Lung (tissue), 12 donors: ENCODE measurements around the gene MLLT1. TPM values are rescaled to one million over a fixed set of nuclear protein-coding genes. Genes with fewer than 3 reads are reported as not detected.

Source experiments
- ATAC-seq: fragments of 200-7000 bp; cut with Tn5 transposase; one replicate; pipeline ENCODE4 v1.9.1; 2020; ENCODE audit warnings: moderate number of reproducible peaks; ENCODE audit not compliant: insufficient read depth, low FRiP score
- DNase-seq, 3 donors: peaks; one replicate each; pipeline ENCODE4 v3.0.0-alpha.2; 2013 to 2017
- H3K27ac ChIP-seq, 2 donors: one replicate each; pipeline ENCODE4 v1.5.1; 2013; ENCODE audit warnings: mild to moderate bottlenecking in 2 of 2, moderate library complexity in 2 of 2, control low read depth in 1 of 2, inconsistent platforms in 1 of 2, low read depth in 1 of 2, low read length in 1 of 2
- H3K27me3 ChIP-seq, 3 donors: one replicate each; pipeline ENCODE4 v1.5.1; 2013; ENCODE audit warnings: low read length in 2 of 3; ENCODE audit not compliant: control insufficient read depth in 3 of 3, insufficient read depth in 3 of 3
- H3K36me3 ChIP-seq, 4 donors: one replicate each; pipeline ENCODE4 v1.5.1; 2013; ENCODE audit warnings: low read length in 4 of 4, mild to moderate bottlenecking in 1 of 4, moderate library complexity in 1 of 4; ENCODE audit not compliant: control insufficient read depth in 4 of 4, insufficient read depth in 4 of 4
- H3K4me1 ChIP-seq, 5 donors: one replicate each; pipeline ENCODE4 v1.5.1; 2013; ENCODE audit warnings: low read length in 5 of 5, mild to moderate bottlenecking in 2 of 5, moderate library complexity in 1 of 5; ENCODE audit not compliant: control insufficient read depth in 5 of 5, insufficient read depth in 5 of 5
- H3K4me3 ChIP-seq: one replicate; pipeline ENCODE4 v1.5.1; 2013; ENCODE audit warnings: mild to moderate bottlenecking, control low read depth, moderate library complexity
- H3K9ac ChIP-seq, 2 donors: one replicate each; pipeline ENCODE4 v1.5.1; 2013; ENCODE audit warnings: low read length in 2 of 2, control low read depth in 1 of 2; ENCODE audit not compliant: insufficient read depth in 1 of 2
- H3K9me3 ChIP-seq, 4 donors: one replicate each; pipeline ENCODE4 v1.5.1; 2013; ENCODE audit warnings: low read length in 3 of 4, mild to moderate bottlenecking in 1 of 4, moderate library complexity in 1 of 4; ENCODE audit not compliant: control insufficient read depth in 4 of 4, insufficient read depth in 3 of 4
- WGBS, 2 donors: extraction: QIAGEN DNeasy Blood & Tissue Kit; methylation state at CpG; one replicate each; pipeline ENCODE4 v1.1.7; 2013; 5-methylcytosine and 5-hydroxymethylcytosine counted together
- polyA plus RNA-seq, 2 donors: library from polyadenylated mRNA; stranded (reverse); fragments of 200-250 nt; gene quantifications; one replicate each; pipeline ENCODE4 v1.2.1, GENCODE V29; 2013
- total RNA-seq, 2 donors: library from RNA; depleted of rRNA in 1 of 2; stranded (reverse); fragments of >200 nt in 1 of 2; gene quantifications; one replicate each; pipeline ENCODE4 v1.2.1, GENCODE V29; 2014 to 2021
- TF ChIP-seq, protein P1 (sequence below): IDR thresholded peaks from 2 replicates; pipeline ENCODE4 v1.5.1; 2012; ENCODE audit warnings: mild to moderate bottlenecking; ENCODE audit errors: control extremely low read depth, extremely low read depth
- donor health status: control.
- donor health status: control.
- donor health status: Bipolar disorder and iron deficiency.
- donor health status: healthy.
- donor health status: DM: yes; HTN: yes; CAD: no.

Gene MLLT1
- total and polyA plus RNA-seq, 4 donors = 24.8 to 120 (median 36.2) TPM

DNA sequence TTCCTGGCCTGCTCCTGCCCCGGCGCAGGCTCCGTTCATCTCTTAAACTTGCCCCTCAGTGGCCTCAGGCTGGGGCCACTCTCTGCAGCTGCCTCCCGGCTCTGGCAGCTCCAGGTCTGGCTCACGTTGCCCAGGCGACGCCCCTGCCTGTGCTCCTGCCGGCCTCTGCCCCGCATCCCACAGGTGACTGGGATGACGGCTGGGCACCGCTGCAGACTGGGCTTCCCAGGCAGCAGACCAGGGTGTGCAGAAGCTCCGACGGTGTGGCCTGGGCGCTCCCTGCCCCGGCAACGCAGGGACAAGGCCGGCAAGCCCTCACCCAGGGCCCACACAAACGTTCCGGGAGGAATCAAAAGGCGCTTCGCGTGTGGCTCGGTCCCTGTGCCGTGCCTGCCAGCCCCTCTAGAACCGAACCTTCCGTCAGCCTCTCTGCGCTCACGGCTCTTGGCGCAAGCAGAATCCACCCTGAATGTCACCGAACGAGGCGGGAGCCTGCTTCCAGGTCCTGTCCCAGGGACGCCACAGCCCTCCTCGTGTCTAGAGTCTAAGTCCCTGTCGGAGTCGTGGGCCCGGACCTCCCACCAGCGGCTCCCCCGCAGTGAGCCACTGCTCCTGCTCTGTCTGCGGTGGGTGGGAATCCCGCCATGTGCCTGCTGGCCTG is 64.8 kb downstream of the MLLT1 start:
- no peak overlapping the region for H3K9ac ChIP-seq
- no peak for DNase-seq

DNA sequence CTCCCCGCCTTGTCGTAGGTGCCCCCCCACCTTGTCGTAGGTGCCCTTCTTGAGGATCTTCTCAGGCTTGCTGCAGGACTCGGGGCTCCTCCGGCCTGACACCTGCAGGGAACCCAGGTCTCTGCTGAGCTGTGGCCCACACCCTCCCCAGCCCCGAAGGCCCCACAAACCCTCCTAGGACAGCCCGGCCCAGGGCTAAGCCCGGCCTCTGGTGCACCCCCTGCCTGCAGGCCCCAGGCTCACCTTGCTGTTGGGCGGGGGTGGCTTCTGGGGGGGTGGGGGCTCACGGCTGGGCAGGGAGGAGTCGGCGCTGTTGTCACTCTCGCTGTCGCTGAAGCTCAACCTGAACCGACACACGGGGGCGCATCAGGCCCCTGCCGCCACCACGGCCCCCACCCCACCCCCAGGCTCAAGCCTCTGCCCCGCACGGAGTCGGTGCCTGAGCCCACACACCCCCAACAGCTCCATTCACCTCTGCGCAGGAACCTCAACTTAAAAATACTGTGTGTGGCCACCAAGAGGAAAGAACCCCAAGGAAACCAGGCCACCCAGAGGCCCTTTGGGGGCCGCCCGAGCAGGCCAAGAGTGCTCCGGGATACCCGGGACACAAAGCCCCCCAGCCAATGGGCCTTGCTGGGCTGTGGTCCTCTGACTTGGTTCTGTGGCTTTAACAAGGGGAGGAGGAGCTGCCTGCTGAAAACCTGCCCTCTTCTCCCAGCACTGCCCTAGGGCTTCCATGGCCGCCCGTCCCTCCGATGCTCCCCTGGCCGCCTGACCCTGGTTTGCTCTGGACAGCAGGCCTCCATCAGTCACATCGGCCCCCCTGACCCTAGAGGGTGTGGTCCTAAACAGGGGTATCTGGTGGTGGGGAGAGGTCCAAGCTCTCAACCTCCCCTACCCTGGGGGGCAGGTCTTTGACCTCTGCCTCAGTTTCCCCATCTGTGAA is 65.8 kb downstream of the MLLT1 start:
- Histone ChIP-seq H3K4me1 (peaks cover 10 to 35% (median 17%) of the 10 kb centered on the region in 5 donors), H3K27me3 (no peaks in the 10 kb centered on the region), H3K36me3 (peaks cover 0 to 63% (median 10%) of the 10 kb centered on the region in 4 donors), H3K9ac (no peak overlapping the region), H3K9me3 (no peaks in the 10 kb centered on the region), H3K27ac (no peak overlapping the region), H3K4me3 (no peak overlapping the region)
- DNase-seq (no peak), ATAC-seq (no peak)
- 91 to 94% methylated on average over 31 to 32 of the region's 32 CpGs for WGBS, 2 donors
- TF ChIP-seq, protein P1, sequence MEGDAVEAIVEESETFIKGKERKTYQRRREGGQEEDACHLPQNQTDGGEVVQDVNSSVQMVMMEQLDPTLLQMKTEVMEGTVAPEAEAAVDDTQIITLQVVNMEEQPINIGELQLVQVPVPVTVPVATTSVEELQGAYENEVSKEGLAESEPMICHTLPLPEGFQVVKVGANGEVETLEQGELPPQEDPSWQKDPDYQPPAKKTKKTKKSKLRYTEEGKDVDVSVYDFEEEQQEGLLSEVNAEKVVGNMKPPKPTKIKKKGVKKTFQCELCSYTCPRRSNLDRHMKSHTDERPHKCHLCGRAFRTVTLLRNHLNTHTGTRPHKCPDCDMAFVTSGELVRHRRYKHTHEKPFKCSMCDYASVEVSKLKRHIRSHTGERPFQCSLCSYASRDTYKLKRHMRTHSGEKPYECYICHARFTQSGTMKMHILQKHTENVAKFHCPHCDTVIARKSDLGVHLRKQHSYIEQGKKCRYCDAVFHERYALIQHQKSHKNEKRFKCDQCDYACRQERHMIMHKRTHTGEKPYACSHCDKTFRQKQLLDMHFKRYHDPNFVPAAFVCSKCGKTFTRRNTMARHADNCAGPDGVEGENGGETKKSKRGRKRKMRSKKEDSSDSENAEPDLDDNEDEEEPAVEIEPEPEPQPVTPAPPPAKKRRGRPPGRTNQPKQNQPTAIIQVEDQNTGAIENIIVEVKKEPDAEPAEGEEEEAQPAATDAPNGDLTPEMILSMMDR = no peak

More for the DNA sequence above, 64.8 kb downstream of the MLLT1 start:
- Histone ChIP-seq H3K9me3 (no peaks in the 10 kb centered on the region), H3K27me3 (no peaks in the 10 kb centered on the region), H3K27ac (no peak overlapping the region), H3K4me1 (peaks cover 10 to 45% (median 18%) of the 10 kb centered on the region in 5 donors), H3K36me3 (peaks cover 0 to 63% (median 10%) of the 10 kb centered on the region in 4 donors), H3K4me3 (no peak overlapping the region)
- TF ChIP-seq, protein P1 = no peak
- WGBS, 2 donors = 93 to 94% methylated on average over 41 of the region's 41 CpGs
- ATAC-seq = no peak

DNA sequence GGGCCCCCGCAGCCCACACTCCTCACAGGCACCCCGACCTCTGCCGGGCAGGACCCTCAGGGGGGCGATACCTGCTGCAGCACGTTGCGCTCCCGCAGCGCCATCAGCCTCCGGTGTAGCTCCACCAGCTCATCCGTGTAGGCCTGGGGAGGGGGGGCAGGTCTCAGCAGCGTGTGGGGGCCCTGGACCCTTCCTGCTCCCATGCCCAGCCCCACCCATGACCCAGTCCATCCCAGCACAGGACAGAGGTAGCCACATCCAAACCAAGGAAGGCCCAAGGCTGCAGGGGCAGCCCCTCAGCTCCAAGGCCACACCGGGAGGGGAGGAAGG is 66.5 kb downstream of the MLLT1 start:
- 94 to 95% methylated on average over 12 of the region's 12 CpGs for WGBS, 2 donors
- peaks cover 0 to 63% (median 10%) of the 10 kb centered on the region in 4 donors for H3K36me3 ChIP-seq
- ATAC-seq (no peak), DNase-seq (no peak)
- peaks cover 7 to 28% (median 12%) of the 10 kb centered on the region in 5 donors for H3K4me1 ChIP-seq
- H3K27me3 ChIP-seq = no peaks in the 10 kb centered on the region
- H3K9ac ChIP-seq = no peak overlapping the region
- no peak overlapping the region for H3K4me3 ChIP-seq
- no peak overlapping the region for H3K27ac ChIP-seq
- H3K9me3 ChIP-seq = no peaks in the 10 kb centered on the region
- TF ChIP-seq, protein P1 = no peak
